ENCODE results near the gene CLDN24.

The CLDN24 gene

DNA sequence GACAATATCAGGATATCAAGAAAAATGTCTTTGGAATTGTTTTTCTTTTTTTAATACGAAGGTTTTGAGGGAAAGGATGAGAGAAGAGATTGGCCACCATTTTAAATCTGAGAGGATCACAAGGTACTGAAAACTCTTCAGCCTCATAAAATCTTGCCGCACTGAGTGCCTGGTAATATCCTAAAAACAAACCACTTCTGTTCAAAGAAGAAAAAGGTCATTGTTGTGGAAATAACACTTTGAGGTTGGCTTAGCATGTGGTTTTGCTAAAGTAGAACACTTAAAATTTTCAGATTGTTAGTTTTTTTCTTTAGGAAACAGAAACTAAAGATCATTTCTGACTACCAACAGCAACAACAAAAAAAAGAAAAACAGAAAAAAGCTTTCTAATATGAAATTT, 1.1 kb downstream of the CLDN24 start:
- no peak for DNase-seq (ENCODE audit: low read depth)

DNA sequence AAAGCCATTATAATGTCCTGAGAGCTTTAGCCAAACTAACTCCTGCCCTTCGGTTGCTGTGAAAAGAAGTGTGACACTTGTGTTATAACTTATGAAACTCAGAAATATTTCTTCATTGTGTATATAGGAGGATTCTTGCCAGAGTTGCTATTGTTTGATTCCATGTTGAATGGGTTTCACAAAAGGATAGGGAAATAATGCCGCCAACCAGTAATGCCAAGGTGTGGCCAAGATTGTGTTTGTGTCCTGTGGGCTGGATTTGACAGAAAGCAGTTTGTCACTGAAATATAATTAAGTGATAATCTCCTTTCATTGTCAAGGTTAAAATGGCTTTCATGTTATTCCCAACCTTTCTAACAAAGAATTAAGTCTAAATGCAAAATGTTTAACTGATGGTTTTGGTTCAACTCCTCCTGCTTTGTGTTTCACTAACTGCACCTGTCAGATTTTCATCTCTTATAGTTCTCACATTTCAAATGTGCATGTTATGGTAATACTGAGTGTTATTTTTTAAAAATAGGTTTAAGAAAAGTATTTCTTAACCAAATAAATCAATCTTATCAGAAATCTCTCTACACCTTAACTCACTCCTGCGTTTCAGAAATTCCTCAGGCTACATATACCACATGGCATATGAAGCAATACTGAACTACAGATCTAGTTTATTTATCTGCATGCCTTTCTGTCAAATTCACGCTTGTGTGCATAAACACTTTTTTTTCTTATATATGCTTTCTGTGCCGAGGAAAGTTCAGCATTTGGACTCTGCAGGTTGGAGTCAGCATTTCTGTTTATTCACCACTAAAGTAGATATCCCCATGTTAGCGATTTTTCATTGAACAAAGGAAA, 1.8 kb downstream of the CLDN24 start, which contains the start of gene CLDN22:
TSS of gene CLDN22 (minus strand) at position 66 of the 849 bp plus-strand sequence. CDS start at position 8, 58 bp downstream.
- no peak for DNase-seq (ENCODE audit: low read depth)

DNA sequence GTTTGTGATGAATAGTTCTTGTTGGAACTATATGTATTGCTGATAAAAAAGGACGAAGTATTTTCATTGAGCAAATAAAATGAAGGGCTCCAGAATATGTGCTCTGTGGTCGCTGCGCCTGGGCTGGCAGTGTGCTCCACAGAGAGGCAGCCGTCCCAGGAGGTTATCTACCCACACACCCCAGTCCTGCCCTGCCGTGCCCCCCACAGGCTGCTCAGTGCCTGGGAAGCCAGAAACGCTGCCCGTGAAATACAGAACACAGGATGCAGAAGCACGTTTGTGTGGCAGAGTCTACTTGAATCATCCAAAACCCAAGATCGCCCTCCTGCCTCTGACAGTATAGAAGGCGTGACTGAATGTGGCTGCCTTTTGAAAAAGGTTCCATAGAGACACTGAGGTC, 3.6 kb downstream of the CLDN24 start:
- no peak for DNase-seq (ENCODE audit: low read depth)

DNA sequence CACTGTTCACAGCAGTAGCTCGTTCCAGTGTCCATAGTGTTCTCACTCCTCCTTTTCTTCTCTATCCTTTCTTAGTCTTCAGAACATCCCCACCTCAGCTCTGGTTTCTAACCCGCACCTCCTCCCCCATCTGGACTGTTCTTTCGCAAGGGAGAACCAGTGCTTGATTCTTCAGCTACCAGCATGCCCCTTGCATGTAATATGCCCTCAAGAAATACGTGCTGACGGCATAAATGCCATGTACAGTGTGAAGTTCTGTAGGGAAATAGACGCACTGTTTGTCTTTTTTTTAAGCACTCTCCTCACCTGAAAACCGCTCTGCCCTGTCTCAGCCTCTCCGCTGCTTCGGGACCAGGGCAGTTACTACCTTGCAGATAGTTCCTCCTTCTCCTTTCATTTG, 7.4 kb downstream of the CLDN24 start:
- no peak for DNase-seq (ENCODE audit: low read depth)

DNA sequence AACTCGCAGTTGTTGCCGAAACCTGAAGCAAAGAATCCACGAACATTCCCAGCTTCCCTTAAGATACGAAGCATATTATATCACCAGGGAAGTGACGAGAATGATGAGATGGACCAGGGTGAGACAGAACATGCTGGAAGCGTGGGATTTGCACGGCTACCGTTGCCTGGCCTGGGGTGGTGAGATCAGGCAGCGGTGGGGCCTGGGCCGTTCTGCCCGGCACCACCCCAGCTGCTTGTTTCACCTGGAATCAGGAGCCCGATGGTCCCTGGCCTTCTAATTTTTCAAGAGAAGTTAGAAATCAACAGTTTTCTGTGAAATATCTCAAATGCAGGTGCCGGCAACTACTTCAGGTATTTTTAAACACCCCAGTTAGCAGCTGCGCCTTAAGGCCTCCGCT, 7.9 kb downstream of the CLDN24 start:
- no peak for DNase-seq (ENCODE audit: low read depth)

DNA sequence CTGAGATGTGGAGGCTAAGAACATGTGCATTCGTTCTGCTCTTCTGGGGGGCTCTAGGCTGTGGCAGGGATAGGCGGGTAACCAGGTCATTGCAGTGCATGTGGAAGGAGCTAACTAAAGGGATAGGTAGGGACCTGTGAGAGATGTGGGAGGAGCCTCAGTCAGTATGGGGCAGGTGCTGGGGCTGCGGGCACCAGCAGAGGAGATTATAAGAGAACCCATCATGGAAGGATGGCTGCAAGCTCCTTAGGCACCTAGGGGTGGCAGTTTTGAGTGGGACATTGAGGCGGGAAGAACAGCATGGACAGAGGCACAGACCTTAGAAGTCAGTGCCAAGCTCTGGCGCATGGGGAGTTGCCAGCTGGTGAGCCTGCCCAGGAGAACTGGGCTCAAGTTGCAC, 9.4 kb downstream of the CLDN24 start:
- DNase-seq (ENCODE audit: low read depth): no peak

DNA sequence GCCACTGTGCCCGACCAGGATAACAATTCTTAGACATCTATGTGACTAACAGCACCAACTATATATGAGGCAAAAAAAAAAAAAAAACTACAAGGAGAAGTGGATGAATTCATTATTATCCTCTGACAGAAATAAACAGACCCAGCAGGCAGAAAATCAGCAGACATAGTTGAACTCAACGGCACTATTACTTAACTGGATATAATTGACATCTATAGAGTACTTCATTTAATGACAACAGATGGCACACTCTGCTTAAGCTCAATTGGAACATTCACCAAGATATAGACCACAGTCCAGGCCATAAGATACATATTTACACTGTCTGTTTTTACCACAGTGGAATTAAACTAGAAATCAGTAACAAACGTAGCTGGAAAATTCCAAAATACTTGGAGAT, 15.4 kb downstream of the CLDN24 start:
- DNase-seq (ENCODE audit: low read depth): no peak

DNA sequence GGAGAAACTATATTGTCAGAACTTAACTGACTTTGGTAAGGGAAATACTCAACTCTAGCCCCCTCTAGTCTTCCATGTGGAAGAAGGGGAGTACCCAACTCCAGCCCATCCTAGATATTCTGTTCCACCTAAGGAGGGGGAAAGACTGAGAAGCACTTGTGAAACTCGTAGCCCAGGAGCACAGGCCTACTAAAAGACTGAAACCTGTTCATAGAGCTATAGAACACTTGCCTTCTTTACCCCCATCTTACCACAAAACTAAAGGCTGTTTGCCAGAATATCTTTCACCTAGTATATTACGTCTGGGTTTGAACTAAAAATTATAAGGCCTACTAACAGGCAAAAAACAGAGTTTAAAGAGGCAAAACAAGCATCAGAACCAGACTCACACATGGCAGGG, 17.7 kb downstream of the CLDN24 start:
- no peak for DNase-seq (ENCODE audit: low read depth)

DNA sequence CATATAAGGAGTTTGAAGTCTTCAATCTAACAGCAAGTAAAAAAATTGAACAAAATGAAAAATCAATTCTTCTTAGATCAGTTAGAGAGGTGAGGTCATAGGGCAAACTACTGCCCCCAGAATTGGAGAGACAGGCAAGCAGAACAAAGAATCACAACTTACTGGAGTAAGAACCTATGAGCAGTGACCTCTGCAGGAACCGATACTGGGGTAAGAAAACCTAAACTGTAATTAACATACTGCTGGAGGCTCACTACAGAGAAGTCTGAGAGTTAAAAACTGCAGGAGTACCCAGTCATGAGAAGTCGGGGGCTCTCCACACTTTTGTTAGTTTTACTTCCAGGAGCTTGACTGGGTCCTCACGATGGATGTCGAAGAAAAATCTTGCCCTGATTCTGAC, 18.2 kb downstream of the CLDN24 start:
- DNase-seq (ENCODE audit: low read depth): no peak

DNA sequence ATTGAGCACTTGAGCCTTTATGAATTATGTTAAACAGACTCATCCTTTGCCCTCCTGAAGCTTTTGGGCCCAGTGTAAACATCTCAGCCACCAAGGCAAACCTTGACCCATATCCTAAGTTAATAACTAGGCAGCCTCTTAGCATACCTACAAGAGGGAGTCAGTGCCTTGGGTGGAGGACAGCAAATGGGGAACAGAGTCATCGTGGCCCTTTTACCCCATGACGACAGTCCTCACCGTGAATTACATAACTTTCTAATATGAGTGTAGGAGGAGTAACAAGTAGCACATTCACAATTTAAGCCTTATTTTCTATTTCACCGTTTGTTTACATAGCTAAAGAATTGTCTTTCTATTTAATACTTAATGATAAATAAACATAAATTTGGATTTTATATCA, 18.9 kb downstream of the CLDN24 start:
- no peak for DNase-seq (ENCODE audit: low read depth)

DNA sequence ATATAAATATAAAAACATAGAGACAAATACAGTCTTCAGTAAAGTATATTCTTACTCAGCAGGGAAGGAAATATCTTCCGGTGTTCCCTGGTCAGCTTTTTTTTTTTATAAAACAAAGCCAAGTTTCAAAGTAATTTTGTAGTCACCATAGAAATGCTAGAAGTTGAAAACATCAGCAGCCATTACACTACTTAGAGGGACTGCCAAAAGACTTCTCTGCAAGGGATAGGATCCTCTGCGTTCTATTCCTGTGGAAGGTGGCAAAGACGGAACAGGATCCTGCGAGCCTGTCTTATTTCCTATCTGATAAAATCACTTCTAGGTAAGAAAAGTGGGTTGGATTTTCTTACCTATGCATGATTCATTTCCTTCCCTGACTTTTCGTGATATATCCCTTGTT, 21.6 kb downstream of the CLDN24 start:
- no peak for DNase-seq (ENCODE audit: low read depth)

DNA sequence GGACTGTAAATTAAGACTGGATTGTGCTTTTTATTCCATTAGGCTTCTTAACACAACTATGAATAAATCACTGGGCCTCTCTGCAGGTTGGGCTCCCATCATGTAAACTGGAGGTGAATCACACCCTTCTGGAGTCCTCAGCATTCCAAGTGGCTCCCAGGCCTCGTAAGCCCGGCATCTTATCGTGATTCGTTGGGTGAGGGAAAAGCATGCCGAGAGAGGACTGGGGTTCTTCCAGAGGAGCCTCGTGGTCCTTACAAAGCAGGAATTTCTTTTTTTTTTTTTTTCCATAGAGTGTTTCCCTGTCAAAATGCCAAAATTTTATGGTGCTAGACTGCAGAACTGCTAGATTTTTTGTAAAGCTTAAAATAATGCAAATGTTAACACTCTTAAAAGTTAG, 22.2 kb downstream of the CLDN24 start:
- DNase-seq (ENCODE audit: low read depth): no peak

DNA sequence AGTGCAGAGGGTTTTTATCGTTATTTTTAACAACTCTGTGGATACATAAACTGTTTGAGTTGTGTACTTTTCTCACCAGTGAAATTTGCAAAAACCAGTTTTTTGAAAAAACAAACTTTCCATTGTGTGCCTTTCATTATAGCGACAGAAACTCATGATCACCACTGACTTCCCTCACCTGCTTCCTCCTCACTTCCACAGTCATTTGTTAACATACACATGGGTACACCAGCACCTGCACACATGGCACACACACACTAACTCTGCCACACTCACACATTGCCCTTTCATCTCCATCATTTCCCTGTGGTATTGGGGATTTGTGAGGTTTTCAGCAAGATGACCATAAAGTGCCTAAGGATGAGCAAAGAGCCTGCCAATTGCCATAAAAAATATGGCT, 22.8 kb downstream of the CLDN24 start:
- no peak for DNase-seq (ENCODE audit: low read depth)

DNA sequence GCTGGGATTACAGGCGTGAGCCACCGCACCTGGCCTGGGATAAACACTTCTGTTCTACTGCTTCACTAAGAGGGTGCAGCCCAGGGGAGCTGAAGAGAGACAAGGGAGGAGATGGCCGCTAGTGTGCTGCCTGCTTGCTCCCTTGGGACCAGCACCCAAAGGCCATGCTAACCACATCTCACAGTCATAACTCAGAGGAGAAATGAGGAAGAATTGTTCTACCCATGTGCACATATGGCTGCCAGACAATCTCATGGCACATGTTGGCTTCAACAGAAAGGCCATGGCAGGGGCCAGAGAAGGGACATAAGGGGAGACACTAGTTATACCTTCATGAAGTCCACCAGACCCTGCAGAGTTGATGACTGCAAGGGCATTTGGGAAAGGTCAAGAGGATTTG, 24.6 kb downstream of the CLDN24 start:
- no peak for DNase-seq (ENCODE audit: low read depth)

DNA sequence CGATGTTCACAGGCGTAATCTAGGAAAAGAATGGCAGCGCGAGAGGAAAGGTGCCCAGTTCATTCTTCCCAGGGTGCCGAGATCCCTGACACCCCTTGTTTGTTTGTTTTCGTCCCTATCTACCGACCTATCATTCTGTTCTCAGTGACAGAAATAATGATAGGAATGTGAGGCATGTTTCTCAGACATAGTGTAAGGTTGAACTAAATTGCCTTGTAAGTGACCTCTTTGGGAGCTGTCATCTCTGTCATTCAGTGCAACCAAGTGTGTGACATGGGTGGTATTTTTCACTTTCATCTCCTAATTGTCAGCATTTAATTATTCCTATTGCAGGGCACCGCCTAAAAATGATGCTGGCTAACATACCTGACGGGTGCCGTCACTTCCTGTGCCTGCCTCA, 26.5 kb downstream of the CLDN24 start:
- no peak for DNase-seq (ENCODE audit: low read depth)

DNA sequence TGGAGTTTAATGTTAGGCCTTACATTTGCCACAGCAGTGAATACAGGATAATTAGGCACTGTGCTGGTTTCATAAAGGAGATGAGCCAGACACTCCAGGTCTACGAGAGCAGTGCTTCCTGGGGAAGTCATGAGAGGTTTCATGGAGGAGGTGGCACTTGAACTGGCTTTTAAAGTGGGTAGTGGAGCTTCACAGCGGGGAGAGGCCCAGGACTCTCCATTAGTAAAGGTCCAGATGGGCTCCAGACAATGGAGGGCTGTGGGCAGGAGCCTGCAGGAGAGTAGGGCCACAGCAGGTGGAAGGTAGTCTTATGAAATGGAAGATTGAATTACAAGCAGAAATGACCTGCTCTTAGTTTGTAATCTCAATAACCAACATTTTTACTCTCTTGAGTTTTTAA, 31.2 kb downstream of the CLDN24 start:
- DNase-seq (ENCODE audit: low read depth): no peak

DNA sequence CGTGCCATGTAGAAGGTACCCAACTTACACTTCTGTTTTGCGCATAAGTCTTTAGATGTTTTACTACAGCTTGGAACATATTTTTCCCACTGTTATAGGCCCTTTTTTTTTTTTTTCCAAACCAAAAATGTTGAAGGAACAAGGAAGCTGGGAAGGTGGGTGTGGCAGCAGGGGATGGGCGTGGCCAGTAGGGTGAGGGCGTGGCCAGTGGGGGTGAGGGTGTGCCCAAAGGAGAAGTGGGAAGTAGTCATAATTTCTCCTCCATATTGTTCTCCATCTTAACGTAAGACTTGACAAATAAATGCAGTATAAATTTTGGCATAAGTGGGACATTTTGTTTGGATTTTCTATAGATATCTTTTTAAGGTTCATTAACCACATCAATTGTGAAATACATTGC, 32.5 kb downstream of the CLDN24 start:
- DNase-seq (ENCODE audit: low read depth): no peak

DNA sequence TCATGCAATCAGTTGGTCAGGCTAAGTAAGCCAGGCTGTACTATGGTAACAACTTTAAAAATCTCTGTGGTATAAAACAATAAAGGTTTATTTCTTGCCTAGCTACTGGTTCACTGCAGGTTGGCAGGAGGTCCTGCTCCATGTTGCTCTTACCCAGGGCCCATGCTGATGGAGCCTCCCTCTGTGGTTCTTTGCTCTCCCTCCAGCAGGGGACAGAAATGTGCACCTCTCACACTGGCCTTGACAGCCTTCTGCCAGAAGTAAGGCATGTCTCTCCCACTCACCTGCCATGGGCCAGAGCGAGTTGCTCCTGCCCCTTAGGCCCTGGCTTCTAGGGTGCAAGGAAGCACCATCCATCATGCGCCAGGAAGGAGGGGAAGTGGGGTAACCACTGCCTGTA, 33.3 kb downstream of the CLDN24 start:
- DNase-seq (ENCODE audit: low read depth): no peak

DNA sequence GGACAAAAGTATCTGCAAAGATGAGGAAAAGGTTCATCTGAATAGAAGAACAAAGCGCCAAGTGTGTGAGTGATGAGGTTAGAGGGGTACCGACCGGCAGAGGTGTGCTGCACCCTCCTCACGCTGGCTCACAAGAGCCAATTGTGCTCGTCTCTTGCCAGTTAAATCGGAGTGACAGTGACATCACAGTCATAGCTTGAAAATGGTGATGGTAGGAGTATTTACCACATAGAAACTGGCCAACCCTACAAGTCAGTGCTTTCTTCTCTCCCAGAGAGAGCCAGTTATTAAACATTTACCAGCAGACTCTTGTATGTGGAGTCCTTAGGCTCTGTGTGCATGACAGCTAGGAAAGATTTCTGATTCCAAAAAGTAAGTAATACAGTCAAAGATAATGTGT, 34.5 kb downstream of the CLDN24 start:
- DNase-seq (ENCODE audit: low read depth): no peak

DNA sequence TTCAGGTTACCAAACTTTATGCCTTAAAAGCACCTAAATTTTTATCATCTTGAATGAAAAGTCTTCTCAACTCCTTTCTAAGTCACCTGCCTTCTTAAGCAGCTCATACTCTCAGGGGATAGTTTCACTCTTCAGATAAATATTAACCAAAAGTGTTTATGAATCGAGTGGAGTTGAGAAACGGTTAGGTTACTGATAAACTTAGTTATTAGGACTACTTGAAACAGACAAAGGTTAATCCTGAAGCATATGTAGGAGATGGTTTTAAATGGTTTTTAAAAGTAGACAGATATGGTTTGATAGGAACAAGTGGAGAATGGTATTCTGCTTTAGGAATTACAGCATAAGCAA, 34.9 kb downstream of the CLDN24 start:
- no peak for DNase-seq (ENCODE audit: low read depth)

DNA sequence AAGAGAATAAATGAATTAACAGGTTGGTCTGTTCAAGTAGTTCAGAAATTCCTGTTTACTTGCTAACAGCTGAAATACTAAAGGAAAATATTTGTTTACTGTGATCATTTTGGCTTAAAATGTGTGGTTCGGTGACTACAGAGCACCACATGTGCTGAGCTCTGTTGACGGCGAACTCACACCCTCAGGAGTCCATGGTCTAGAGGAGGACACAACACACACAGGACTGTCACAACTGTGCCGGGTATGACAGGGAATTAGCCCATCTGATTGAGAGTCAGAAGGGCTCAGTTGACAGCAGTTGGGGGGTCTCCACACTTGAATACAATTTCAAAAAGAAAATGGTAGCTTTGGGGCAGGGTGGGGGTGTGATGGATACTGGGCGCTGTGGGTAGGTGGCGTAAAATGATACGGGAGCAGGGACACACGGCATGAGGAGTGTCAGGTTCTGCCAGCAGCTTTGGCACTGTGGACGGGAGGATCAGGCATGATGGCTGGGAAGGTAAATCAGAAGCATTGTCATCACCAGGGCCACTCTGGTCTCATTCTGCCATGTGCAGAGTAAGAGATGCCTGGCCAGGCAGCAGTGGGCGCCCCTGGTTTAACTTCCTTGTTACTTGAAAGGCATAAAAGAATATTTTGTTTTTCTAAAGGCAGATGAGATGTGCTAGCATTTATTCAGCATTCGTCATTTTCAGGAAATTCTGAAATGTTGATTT, 35.5 kb downstream of the CLDN24 start:
- DNase-seq (ENCODE audit: low read depth): no peak

DNA sequence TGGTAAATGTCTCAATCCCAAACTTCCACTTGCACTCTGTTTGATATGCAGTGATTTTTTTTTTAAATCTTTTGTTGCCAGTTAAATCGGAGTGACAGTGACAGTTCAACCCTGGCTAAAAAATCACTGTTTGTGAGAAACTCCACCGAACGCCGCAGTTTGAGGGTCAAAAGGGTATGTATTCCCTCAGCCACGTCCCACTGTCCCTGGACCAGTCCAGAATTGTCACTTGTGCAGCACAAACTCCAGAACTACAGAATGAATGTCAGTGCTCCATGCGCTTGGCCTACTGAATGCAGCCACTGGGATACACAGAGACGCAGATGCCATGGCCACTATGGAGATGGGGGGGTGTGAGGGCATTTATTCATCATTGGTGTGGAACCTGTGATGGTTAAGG, 36.3 kb downstream of the CLDN24 start:
- DNase-seq (ENCODE audit: low read depth): no peak

DNA sequence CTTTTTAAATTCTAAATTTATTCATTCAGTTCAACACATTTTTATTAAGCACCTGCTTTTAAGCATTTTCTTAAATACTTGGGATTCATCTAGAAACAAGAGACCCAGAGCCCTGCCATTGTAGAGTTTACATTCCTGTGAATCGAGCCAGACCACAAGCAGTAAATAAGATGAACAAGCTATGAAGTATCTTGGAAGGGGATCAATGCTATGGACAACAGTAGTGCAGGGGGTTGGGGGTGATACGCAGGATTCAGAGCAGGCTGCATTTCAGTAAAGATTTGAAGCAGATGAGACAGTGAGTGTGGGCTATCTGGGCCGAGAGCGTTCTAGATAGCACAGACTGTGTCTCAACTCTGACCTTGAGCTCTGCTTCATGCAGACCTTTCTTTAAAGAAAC, 37.3 kb downstream of the CLDN24 start:
- no peak for DNase-seq (ENCODE audit: low read depth)

DNA sequence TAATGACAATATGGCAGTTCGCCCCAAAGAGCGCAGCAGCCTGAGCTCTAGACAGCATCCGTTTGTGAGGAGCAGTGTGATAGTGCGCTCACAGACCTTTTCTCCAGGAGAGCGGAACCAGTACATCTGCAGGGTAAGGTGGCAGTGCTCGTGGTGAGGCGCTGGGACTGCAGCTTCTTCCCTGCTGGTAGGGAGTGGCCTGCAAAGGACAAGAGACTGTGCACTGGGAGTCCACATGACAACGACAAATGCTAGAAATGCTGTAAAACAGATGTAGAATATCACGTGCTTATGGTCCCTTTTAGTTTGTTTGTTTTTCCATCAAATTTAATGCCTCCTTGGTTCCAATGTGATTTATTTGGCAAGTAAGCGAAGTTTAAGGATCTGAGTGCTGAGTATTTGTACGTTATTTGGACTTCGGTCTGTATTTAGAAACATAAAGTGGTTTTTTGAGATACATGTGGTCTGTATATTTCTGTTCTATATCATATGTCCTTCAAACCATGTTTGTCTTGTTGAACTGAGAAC, 37.9 kb downstream of the CLDN24 start:
- no peak for DNase-seq (ENCODE audit: low read depth)

Data from stimulated activated CD8-positive, alpha-beta memory T cell treated with anti-CD3 and anti-CD28 coated beads, Interleukin-4, amount 100 ng/mL, for 24 hours (primary cell).